GM23248 (cell line): ENCODE results near the gene CUX1.

Source experiments
- EZH2 ChIP-seq: fragments of 200-600 bp; sonication (generic); IDR thresholded peaks from 2 replicates; pipeline ENCODE4 v1.6.1; 2018; ENCODE audit warnings: antibody characterized with exemption, mild to moderate bottlenecking; ENCODE audit not compliant: insufficient read depth, poor library complexity, severe bottlenecking
- EZH2phosphoT487 ChIP-seq: fragments of 200-600 bp; sonication (generic); IDR thresholded peaks from 2 replicates; pipeline ENCODE4 v1.6.1; 2018; ENCODE audit warnings: antibody characterized with exemption, moderate library complexity, mild to moderate bottlenecking, low read depth; ENCODE audit not compliant: insufficient read depth

GRCh38 chr7:101983147-101983811, 165.9 kb downstream of the CUX1 start:
- TF ChIP-seq EZH2 (no peak), EZH2phosphoT487 (no peak)
